ENCODE data around the gene MED7. TPM values are rescaled to one million over a fixed set of nuclear protein-coding genes. Genes with fewer than 3 reads are reported as not detected.

The MED7 gene
- total RNA-seq, 2 experiments from 2014 or later, result 18.9 to 23.3 TPM

- intact Hi-C loops (cut with micrococcal nuclease; ENCODE audit: unreplicated experiment), result no loop called here
- TF ChIP-seq CTCF (conservative IDR thresholded peaks at IDR 0.05; ENCODE audit: low read length), result no peak
- TF ChIP-seq EZH2phosphoT487 (IDR thresholded peaks at IDR 0.05; ENCODE audit: borderline replicate concordance, low read depth, low read length), result no peak
- DNase-seq (ENCODE audit: low spot score), result no peak
- Histone ChIP-seq H3K4me1 (ENCODE audit: insufficient read depth, low read length, poor library complexity, severe bottlenecking) (no peaks in the 10 kb centered on the region), H3K36me3 (ENCODE audit: insufficient read depth, low read length) (no peaks in the 10 kb centered on the region), H3K9me3 (ENCODE audit: low read length) (no peaks in the 10 kb centered on the region), H3K4me2 (ENCODE audit: low read length) (no peak overlapping the region), H3K27ac (ENCODE audit: low read depth, low read length, poor library complexity, severe bottlenecking) (no peak overlapping the region), H3K4me3 (ENCODE audit: low read depth, low read length, poor library complexity, severe bottlenecking) (no peak overlapping the region), H4K20me1 (ENCODE audit: insufficient read depth, low read length) (no peaks in the 10 kb centered on the region), H3K9me2 (ENCODE audit: insufficient read depth, low read length) (no peaks in the 10 kb centered on the region), H2AFZ (ENCODE audit: low read length) (no peak overlapping the region), H3K79me2 (ENCODE audit: insufficient read depth, low read depth, low read length) (no peaks in the 10 kb centered on the region)
- ChIA-PET CTCF (ENCODE audit: unreplicated experiment) (no interaction called here), POLR2A (no interaction called here)
- no TSS peak for BruUV-seq (replicated peaks)
These were observed 19.3 kb upstream of the MED7 start for GRCh38 chr5:157161996-157162395.

GRCh38 chr5:157160001-157160400 lies 17.3 kb upstream of the MED7 start:
- H3K9me3 ChIP-seq (ENCODE audit: low read length), result no peaks in the 10 kb centered on the region
- no peak overlapping the region for H2AFZ ChIP-seq (ENCODE audit: low read length)
- intact Hi-C loops (cut with micrococcal nuclease; ENCODE audit: unreplicated experiment), result no loop called here
- BruUV-seq (replicated peaks), result no TSS peak
- H3K4me2 ChIP-seq (ENCODE audit: low read length), result no peak overlapping the region
- TF ChIP-seq CTCF (conservative IDR thresholded peaks at IDR 0.05; ENCODE audit: low read length) (no peak), EZH2phosphoT487 (IDR thresholded peaks at IDR 0.05; ENCODE audit: borderline replicate concordance, low read depth, low read length) (no peak)
- H3K27ac ChIP-seq (ENCODE audit: low read depth, low read length, poor library complexity, severe bottlenecking), result no peak overlapping the region
- no peaks in the 10 kb centered on the region for H3K9me2 ChIP-seq (ENCODE audit: insufficient read depth, low read length)
- DNase-seq (ENCODE audit: low spot score), result no peak
- POLR2A ChIA-PET, result interaction anchor here (0.6 kb wide), 1 partner anchor 12 kb away, joined by 4 read pairs; no protein-coding TSS in a partner anchor
- CTCF ChIA-PET (ENCODE audit: unreplicated experiment), result no interaction called here
- no peaks in the 10 kb centered on the region for H3K4me1 ChIP-seq (ENCODE audit: insufficient read depth, low read length, poor library complexity, severe bottlenecking)
- no peak overlapping the region for H3K4me3 ChIP-seq (ENCODE audit: low read depth, low read length, poor library complexity, severe bottlenecking)
- H3K36me3 ChIP-seq (ENCODE audit: insufficient read depth, low read length), result no peaks in the 10 kb centered on the region
- no peaks in the 10 kb centered on the region for H4K20me1 ChIP-seq (ENCODE audit: insufficient read depth, low read length)
- no peaks in the 10 kb centered on the region for H3K79me2 ChIP-seq (ENCODE audit: insufficient read depth, low read depth, low read length)

- intact Hi-C loops (cut with micrococcal nuclease; ENCODE audit: unreplicated experiment), result no loop called here
- H4K20me1 ChIP-seq (ENCODE audit: insufficient read depth, low read length), result no peaks in the 10 kb centered on the region
- H2AFZ ChIP-seq (ENCODE audit: low read length), result no peak overlapping the region
- no peaks in the 10 kb centered on the region for H3K4me1 ChIP-seq (ENCODE audit: insufficient read depth, low read length, poor library complexity, severe bottlenecking)
- ChIA-PET POLR2A (interaction anchor here (0.7 kb wide), 1 partner anchor 543 kb away, joined by 3 read pairs; no protein-coding TSS in a partner anchor), CTCF (ENCODE audit: unreplicated experiment) (no interaction called here)
- DNase-seq (ENCODE audit: low spot score), result no peak
- BruUV-seq (replicated peaks), result no TSS peak
- no peak overlapping the region for H3K4me3 ChIP-seq (ENCODE audit: low read depth, low read length, poor library complexity, severe bottlenecking)
- H3K27ac ChIP-seq (ENCODE audit: low read depth, low read length, poor library complexity, severe bottlenecking), result no peak overlapping the region
- H3K36me3 ChIP-seq (ENCODE audit: insufficient read depth, low read length), result no peaks in the 10 kb centered on the region
- no peaks in the 10 kb centered on the region for H3K9me2 ChIP-seq (ENCODE audit: insufficient read depth, low read length)
- no peak overlapping the region for H3K4me2 ChIP-seq (ENCODE audit: low read length)
- no peaks in the 10 kb centered on the region for H3K79me2 ChIP-seq (ENCODE audit: insufficient read depth, low read depth, low read length)
- TF ChIP-seq EZH2phosphoT487 (IDR thresholded peaks at IDR 0.05; ENCODE audit: borderline replicate concordance, low read depth, low read length) (no peak), CTCF (conservative IDR thresholded peaks at IDR 0.05; ENCODE audit: low read length) (no peak)
- no peaks in the 10 kb centered on the region for H3K9me3 ChIP-seq (ENCODE audit: low read length)
These were observed 16.6 kb upstream of the MED7 start for GRCh38 chr5:157159209-157159751.

Measured in OCI-LY7 (cell line).